Kidney glomerular epithelial cell (primary cell): ENCODE data around the gene FAM20C.
"Not testable (repeated sequence)": the region's sequence is repeated elsewhere in the genome, so short reads cannot be mapped to it uniquely, and the experiment has no call there.

ENCODE experiments used
- DNase-seq: peaks from one replicate; lab custom pipeline; 2025; lab: John Stamatoyannopoulos, UW

The FAM20C gene

GRCh38 chr7:259191-259505 is 66.8 kb downstream of the FAM20C start:
- no peak for DNase-seq

GRCh38 chr7:259751-260405 is 67.5 kb downstream of the FAM20C start:
- DNase-seq = no peak

- DNase-seq = no peak
These were observed 68.3 kb downstream of the FAM20C start for GRCh38 chr7:260441-261281.

- no peak for DNase-seq
These were observed 69.2 kb downstream of the FAM20C start for GRCh38 chr7:261341-262250.

- DNase-seq = no peak
These were observed 69.8 kb downstream of the FAM20C start for GRCh38 chr7:262251-262572.

- DNase-seq = not testable (repeated sequence)
These were observed 70.4 kb downstream of the FAM20C start for GRCh38 chr7:262631-263311.

- not testable (repeated sequence) for DNase-seq
These were observed 71.3 kb downstream of the FAM20C start for GRCh38 chr7:263483-264351.

- no peak for DNase-seq
These were observed 72.3 kb downstream of the FAM20C start for GRCh38 chr7:264541-265191.

GRCh38 chr7:265192-265997 is 73.0 kb downstream of the FAM20C start:
- DNase-seq = no peak

- no peak for DNase-seq
These were observed 73.9 kb downstream of the FAM20C start for GRCh38 chr7:265998-266850.

- no peak for DNase-seq
These were observed 74.8 kb downstream of the FAM20C start for GRCh38 chr7:266851-267840.

GRCh38 chr7:268991-269390 is 76.6 kb downstream of the FAM20C start:
- no peak for DNase-seq

- no peak for DNase-seq
These were observed 77.3 kb downstream of the FAM20C start for GRCh38 chr7:269721-270120.

GRCh38 chr7:270351-270983 is 78.1 kb downstream of the FAM20C start:
- DNase-seq = no peak

GRCh38 chr7:271266-272107 is 79.1 kb downstream of the FAM20C start:
- DNase-seq = no peak

- DNase-seq = no peak
These were observed 79.8 kb downstream of the FAM20C start for GRCh38 chr7:272108-272615.
